Gastrocnemius medialis (tissue), 4 donors: Measurements from ENCODE around the gene CERT1. TPM values are rescaled to one million over a fixed set of nuclear protein-coding genes. Genes with fewer than 3 reads are reported as not detected.

Source experiments
- ATAC-seq, 2 donors: fragments of 150-250 bp; one replicate each; pipeline ENCODE4 v1.9.1; 2016
- DNase-seq, 2 donors: peaks; one replicate each; pipeline ENCODE4 v3.0.0-alpha.2; 2019
- H3K27ac ChIP-seq, 4 donors: fragments of 200-600 bp; sonication (generic); 1 replicate in 1 of 4; 2 replicates in 3 of 4; pipeline ENCODE4 v1.5.1; 2016 to 2018; ENCODE audit warnings: mild to moderate bottlenecking in 2 of 4, moderate library complexity in 1 of 4
- H3K27me3 ChIP-seq, 3 donors: fragments of 200-600 bp; sonication (generic) in 2 of 3; 1 replicate in 1 of 3; 2 replicates in 2 of 3; pipeline versions ENCODE4 v1.5.1 to v1.6.0; 2016 to 2019; ENCODE audit warnings: mild to moderate bottlenecking in 1 of 3, moderate library complexity in 1 of 3
- H3K36me3 ChIP-seq, 2 donors: fragments of 200-600 bp; sonication (generic) in 1 of 2; one replicate each; pipeline ENCODE4 v1.5.1; 2017 to 2018
- H3K4me1 ChIP-seq, 2 donors: fragments of 200-600 bp; sonication (generic) in 1 of 2; one replicate each; pipeline ENCODE4 v1.5.1; 2016 to 2017; ENCODE audit warnings: mild to moderate bottlenecking in 2 of 2
- H3K4me3 ChIP-seq, 4 donors: fragments of 200-600 bp; sonication (generic) in 3 of 4; 1 replicate in 1 of 4; 2 replicates in 3 of 4; pipeline ENCODE4 v1.5.1; 2016 to 2019; ENCODE audit warnings: mild to moderate bottlenecking in 2 of 4
- H3K9me3 ChIP-seq, 3 donors: fragments of 200-600 bp; sonication (generic) in 2 of 3; 1 replicate in 1 of 3; 2 replicates in 2 of 3; pipeline ENCODE4 v1.5.1; 2016 to 2019
- POLR2A ChIP-seq, 2 donors: fragments of 450-650 bp; IDR thresholded peaks; one replicate each; pipeline ENCODE4 v1.6.1; 2017; ENCODE audit warnings: antibody characterized with exemption in 2 of 2, mild to moderate bottlenecking in 2 of 2, moderate library complexity in 2 of 2
- in situ Hi-C, 4 donors: fragments of 200-750 bp; cut with MboI; loops; one replicate each; pipeline versions ENCODE4 v1.15.0 to v1.8.0; 2017; ENCODE audit warnings: low sequenced_read_pairs in 4 of 4
- intact Hi-C: fragments of 100-400 bp; cut with DNase I; formaldehyde crosslinking; loops from one replicate; pipeline ENCODE4 v1.15.1; 2023; ENCODE audit warnings: low total_unique reads
- total RNA-seq, 4 donors: library from RNA; depleted of rRNA; stranded (reverse); fragments of >200 nt; gene quantifications; one replicate each; pipeline versions ENCODE4 v1.1.0 to v1.2.3, GENCODE V29; 2016
- TF ChIP-seq, protein P1 (sequence below), 5 experiments: fragments of 450-650 bp in 3 of 5; fragments of 200-600 bp in 2 of 5; sonication (generic) in 2 of 5; IDR thresholded peaks in 4 of 5; conservative IDR thresholded peaks in 1 of 5; 1 replicate in 4 of 5; 2 replicates in 1 of 5; pipeline ENCODE4 v1.5.1; 2016 to 2019; ENCODE audit warnings: antibody characterized with exemption in 5 of 5, mild to moderate bottlenecking in 3 of 5, moderate library complexity in 3 of 5

The CERT1 gene
- total RNA-seq, 4 donors from 2014 or later = 30.8 to 50.6 (median 41.9) TPM

DNA sequence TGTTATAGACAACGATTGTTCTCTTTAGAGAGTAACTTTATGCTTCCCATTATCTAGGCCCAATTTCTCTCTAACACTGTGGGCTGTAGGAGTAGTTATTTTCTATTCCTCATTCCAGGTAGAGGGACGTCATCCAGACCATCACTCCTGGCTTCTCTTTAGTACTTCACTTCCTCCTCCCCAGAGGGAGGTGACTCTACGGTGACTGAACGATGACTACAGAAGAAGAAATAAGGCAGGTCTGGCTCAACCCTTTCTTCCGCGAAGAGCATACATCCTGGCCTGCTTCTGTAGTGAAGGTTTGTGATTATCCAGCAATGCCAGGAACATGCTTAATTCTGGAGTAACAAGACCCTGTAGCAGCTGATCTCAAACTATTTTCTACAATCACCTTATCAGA lies 123.6 kb downstream of the CERT1 start:
- H3K27ac ChIP-seq = no peak overlapping the region
- DNase-seq (no peak), ATAC-seq (no peak)
- intact Hi-C loops = no loop called here
- H3K27me3 ChIP-seq = no peaks in the 10 kb centered on the region
- peaks cover 2 to 59% of the 10 kb centered on the region in 2 donors for H3K36me3 ChIP-seq
- no peak overlapping the region for H3K4me3 ChIP-seq
- no peaks in the 10 kb centered on the region for H3K9me3 ChIP-seq
- in situ Hi-C loops = no loop called here
- H3K4me1 ChIP-seq = no peaks in the 10 kb centered on the region
- no peak for TF ChIP-seq POLR2A (IDR thresholded peaks at IDR 0.05)
- TF ChIP-seq, protein P1, sequence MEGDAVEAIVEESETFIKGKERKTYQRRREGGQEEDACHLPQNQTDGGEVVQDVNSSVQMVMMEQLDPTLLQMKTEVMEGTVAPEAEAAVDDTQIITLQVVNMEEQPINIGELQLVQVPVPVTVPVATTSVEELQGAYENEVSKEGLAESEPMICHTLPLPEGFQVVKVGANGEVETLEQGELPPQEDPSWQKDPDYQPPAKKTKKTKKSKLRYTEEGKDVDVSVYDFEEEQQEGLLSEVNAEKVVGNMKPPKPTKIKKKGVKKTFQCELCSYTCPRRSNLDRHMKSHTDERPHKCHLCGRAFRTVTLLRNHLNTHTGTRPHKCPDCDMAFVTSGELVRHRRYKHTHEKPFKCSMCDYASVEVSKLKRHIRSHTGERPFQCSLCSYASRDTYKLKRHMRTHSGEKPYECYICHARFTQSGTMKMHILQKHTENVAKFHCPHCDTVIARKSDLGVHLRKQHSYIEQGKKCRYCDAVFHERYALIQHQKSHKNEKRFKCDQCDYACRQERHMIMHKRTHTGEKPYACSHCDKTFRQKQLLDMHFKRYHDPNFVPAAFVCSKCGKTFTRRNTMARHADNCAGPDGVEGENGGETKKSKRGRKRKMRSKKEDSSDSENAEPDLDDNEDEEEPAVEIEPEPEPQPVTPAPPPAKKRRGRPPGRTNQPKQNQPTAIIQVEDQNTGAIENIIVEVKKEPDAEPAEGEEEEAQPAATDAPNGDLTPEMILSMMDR (IDR thresholded peaks at IDR 0.05 in 4 of 5, conservative IDR thresholded peaks at IDR 0.05 in 1 of 5) = no peak

DNA sequence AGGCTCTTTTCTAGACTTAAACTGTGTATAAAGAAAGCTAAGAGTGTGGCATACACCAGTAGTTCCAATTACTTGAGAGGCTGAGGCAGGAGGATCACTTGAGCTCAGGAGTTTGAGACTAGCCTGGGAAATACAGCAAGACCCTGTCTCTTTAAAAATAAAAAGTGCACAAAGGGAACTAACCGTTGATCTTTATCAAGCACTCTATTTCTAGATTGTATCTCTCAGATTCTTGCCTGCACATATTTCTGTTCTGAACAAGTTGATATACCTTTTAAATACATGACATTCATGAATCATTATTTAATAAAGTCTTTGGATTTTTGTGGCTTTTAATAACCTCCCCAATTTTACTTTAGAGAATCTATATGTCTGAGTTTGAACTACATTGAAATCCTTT lies 127.2 kb downstream of the CERT1 start:
- Histone ChIP-seq H3K27ac (no peak overlapping the region), H3K27me3 (no peaks in the 10 kb centered on the region), H3K4me1 (no peaks in the 10 kb centered on the region), H3K9me3 (no peaks in the 10 kb centered on the region), H3K4me3 (no peak overlapping the region), H3K36me3 (peaks cover 0 to 87% of the 10 kb centered on the region in 2 donors)
- in situ Hi-C loops (no loop called here), intact Hi-C loops (no loop called here)
- ATAC-seq (no peak), DNase-seq (no peak)
- no peak for TF ChIP-seq POLR2A (IDR thresholded peaks at IDR 0.05)
- TF ChIP-seq, protein P1 (IDR thresholded peaks at IDR 0.05 in 4 of 5, conservative IDR thresholded peaks at IDR 0.05 in 1 of 5) = no peak

GRCh38 chr5:75381456-75381855 lies 130.0 kb downstream of the CERT1 start:
- Histone ChIP-seq H3K4me1 (no peaks in the 10 kb centered on the region), H3K27me3 (no peaks in the 10 kb centered on the region), H3K9me3 (no peaks in the 10 kb centered on the region), H3K36me3 (peaks cover 0 to 88% of the 10 kb centered on the region in 2 donors), H3K4me3 (no peak overlapping the region), H3K27ac (no peak overlapping the region)
- intact Hi-C loops (no loop called here), in situ Hi-C loops (no loop called here)
- no peak for DNase-seq
- ATAC-seq = no peak
- TF ChIP-seq POLR2A (IDR thresholded peaks at IDR 0.05) = no peak
- TF ChIP-seq, protein P1 (IDR thresholded peaks at IDR 0.05 in 4 of 5, conservative IDR thresholded peaks at IDR 0.05 in 1 of 5) = no peak

DNA sequence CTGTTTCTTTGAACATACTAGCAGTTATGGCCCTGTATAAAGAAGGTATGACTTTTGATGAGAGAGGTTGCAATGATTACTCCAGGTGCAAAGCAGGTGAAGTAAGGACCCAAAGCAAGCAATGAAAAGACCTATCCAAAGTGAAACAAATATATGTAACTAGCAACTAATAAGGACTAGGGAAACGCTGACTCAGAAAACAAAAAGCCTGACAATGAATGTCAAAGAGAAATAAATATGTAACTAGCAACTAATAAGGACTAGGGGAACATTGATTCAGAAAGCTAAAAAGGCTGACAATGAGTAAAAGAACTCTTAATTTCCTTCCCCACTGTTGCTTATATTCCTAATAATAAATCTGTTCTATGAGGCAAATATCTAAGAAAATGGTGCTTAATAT lies 131.3 kb downstream of the CERT1 start:
- no peaks in the 10 kb centered on the region for H3K9me3 ChIP-seq
- intact Hi-C loops (no loop called here), in situ Hi-C loops (no loop called here)
- no peak for ATAC-seq
- H3K36me3 ChIP-seq = peaks cover 0 to 82% of the 10 kb centered on the region in 2 donors
- H3K4me3 ChIP-seq = no peak overlapping the region
- no peak overlapping the region for H3K27ac ChIP-seq
- H3K4me1 ChIP-seq = no peaks in the 10 kb centered on the region
- H3K27me3 ChIP-seq = no peaks in the 10 kb centered on the region
- TF ChIP-seq, protein P1 (IDR thresholded peaks at IDR 0.05 in 4 of 5, conservative IDR thresholded peaks at IDR 0.05 in 1 of 5) = no peak
- TF ChIP-seq POLR2A (IDR thresholded peaks at IDR 0.05) = no peak
- DNase-seq = no peak

- Histone ChIP-seq H3K27me3 (no peaks in the 10 kb centered on the region), H3K4me3 (no peak overlapping the region), H3K4me1 (no peaks in the 10 kb centered on the region), H3K36me3 (peaks cover 0 to 55% of the 10 kb centered on the region in 2 donors), H3K9me3 (no peaks in the 10 kb centered on the region), H3K27ac (no peak overlapping the region)
- no peak for ATAC-seq
- DNase-seq = no peak
- intact Hi-C loops (no loop called here), in situ Hi-C loops (no loop called here)
- TF ChIP-seq, protein P1 (IDR thresholded peaks at IDR 0.05 in 4 of 5, conservative IDR thresholded peaks at IDR 0.05 in 1 of 5) = no peak
- TF ChIP-seq POLR2A (IDR thresholded peaks at IDR 0.05) = no peak
Measured at GRCh38 chr5:75375414-75375813, 136.0 kb downstream of the CERT1 start.
